CD4-positive, alpha-beta T cell treated with Interleukin-15 for 1 hour (primary cell): ENCODE results near the gene IFRD1.

Source experiments
- DNase-seq: peaks from one replicate; pipeline ENCODE4 v3.0.0-alpha.2; 2020

IFRD1 gene

DNA sequence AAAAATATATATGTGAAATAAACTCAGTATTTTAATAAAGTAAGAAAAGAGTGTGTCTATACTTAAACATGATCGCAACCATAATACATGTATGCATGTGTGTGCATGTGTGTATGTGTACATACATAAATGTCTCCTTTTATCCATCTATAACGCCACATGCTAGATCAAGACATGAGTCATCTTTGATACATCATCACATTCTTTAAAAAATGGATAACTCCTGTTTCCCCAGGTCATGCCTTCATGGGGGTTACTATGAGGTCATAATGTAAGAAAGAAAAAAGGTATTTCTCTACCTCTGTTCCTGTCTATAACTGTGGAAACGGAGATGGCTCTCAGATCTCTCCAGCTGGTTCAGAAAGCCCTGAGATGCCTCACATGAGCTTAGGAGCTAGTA lies 71.7 kb downstream of the IFRD1 start:
- no peak for DNase-seq

- DNase-seq, result no peak
Measured at GRCh38 chr7:112523871-112524270, 73.6 kb downstream of the IFRD1 start.
